Measurements from ENCODE around the gene ARHGEF37.
"Not testable (repeated sequence)": the region's sequence is repeated elsewhere in the genome, so short reads cannot be mapped to it uniquely, and the experiment has no call there.

The ARHGEF37 gene

GRCh38 chr5:149581192-149581861 is at the start of gene ARHGEF37:
ARHGEF37 (plus strand) TSS chr5:149581498; CDS start chr5:149597770, 16,272 bp downstream.
- DNase-seq (ENCODE audit: low read depth in 2 of 2), result no peak

GRCh38 chr5:149532413-149532812 is 48.9 kb upstream of the ARHGEF37 start:
- no peak for DNase-seq (ENCODE audit: low read depth in 2 of 2)

- DNase-seq (ENCODE audit: low read depth in 2 of 2), result not testable (repeated sequence)
Measured at GRCh38 chr5:149535787-149536186, 45.5 kb upstream of the ARHGEF37 start.

- DNase-seq (ENCODE audit: low read depth in 2 of 2), result no peak
Measured at GRCh38 chr5:149537374-149537975, 43.8 kb upstream of the ARHGEF37 start.

GRCh38 chr5:149540089-149540488 is 41.2 kb upstream of the ARHGEF37 start:
- no peak for DNase-seq (ENCODE audit: low read depth in 2 of 2)

GRCh38 chr5:149541893-149542292 is 39.4 kb upstream of the ARHGEF37 start:
- no peak for DNase-seq (ENCODE audit: low read depth in 2 of 2)

- DNase-seq (ENCODE audit: low read depth in 2 of 2), result no peak
Measured at GRCh38 chr5:149543361-149544027, 37.8 kb upstream of the ARHGEF37 start.

- no peak for DNase-seq (ENCODE audit: low read depth in 2 of 2)
Measured at GRCh38 chr5:149544028-149544420, 37.3 kb upstream of the ARHGEF37 start.

GRCh38 chr5:149545327-149545726 is 36.0 kb upstream of the ARHGEF37 start:
- no peak for DNase-seq (ENCODE audit: low read depth in 2 of 2)

GRCh38 chr5:149546974-149547373 is 34.3 kb upstream of the ARHGEF37 start:
- no peak for DNase-seq (ENCODE audit: low read depth in 2 of 2)

GRCh38 chr5:149549461-149550267 is 31.6 kb upstream of the ARHGEF37 start:
- no peak for DNase-seq (ENCODE audit: low read depth in 2 of 2)

- no peak for DNase-seq (ENCODE audit: low read depth in 2 of 2)
Measured at GRCh38 chr5:149550268-149550583, 31.1 kb upstream of the ARHGEF37 start.

- no peak for DNase-seq (ENCODE audit: low read depth in 2 of 2)
Measured at GRCh38 chr5:149550594-149551226, 30.6 kb upstream of the ARHGEF37 start.

- peak; percentile 95 for DNase-seq (ENCODE audit: low read depth in 2 of 2)
Measured at GRCh38 chr5:149551227-149552037, 29.9 kb upstream of the ARHGEF37 start, which contains the start of gene CSNK1A1. CSNK1A1 (minus strand) TSS chr5:149551439; CDS start chr5:149550964, 475 bp downstream.

- DNase-seq (ENCODE audit: low read depth in 2 of 2), result no peak
Measured at GRCh38 chr5:149552038-149552494, 29.2 kb upstream of the ARHGEF37 start.

GRCh38 chr5:149552553-149553160 is 28.6 kb upstream of the ARHGEF37 start:
- DNase-seq (ENCODE audit: low read depth in 2 of 2), result no peak

- peak; percentile 89 to 90 for DNase-seq (ENCODE audit: low read depth in 2 of 2)
Measured at GRCh38 chr5:149559706-149560105, 21.6 kb upstream of the ARHGEF37 start.

GRCh38 chr5:149561848-149562247 is 19.4 kb upstream of the ARHGEF37 start:
- DNase-seq (ENCODE audit: low read depth in 2 of 2), result peak; percentile 92

GRCh38 chr5:149563466-149563865 is 17.8 kb upstream of the ARHGEF37 start:
- DNase-seq (ENCODE audit: low read depth in 2 of 2), result no peak

- peak; percentile 71 to 76 for DNase-seq (ENCODE audit: low read depth in 2 of 2)
Measured at GRCh38 chr5:149564542-149565140, 16.7 kb upstream of the ARHGEF37 start.

All from fibroblast of skin of left quadriceps (primary cell).